M059J (cell line): Measurements from ENCODE around the gene MTFR1L. TPM values are rescaled to one million over a fixed set of nuclear protein-coding genes. Genes with fewer than 3 reads are reported as not detected.
"Not testable (repeated sequence)": the region's sequence is repeated elsewhere in the genome, so short reads cannot be mapped to it uniquely, and the experiment has no call there.

Experiments
- DNase-seq: peaks from one replicate; pipeline ENCODE4 v3.0.0-alpha.2; 2012; ENCODE audit warnings: low read depth
- total RNA-seq: library from RNA; depleted of rRNA; stranded (reverse); fragments of >200 nt; shearing (Covaris generic); gene quantifications from 2 replicates; pipeline ENCODE4 v1.2.3, GENCODE V29; 2014

Gene MTFR1L
- total RNA-seq, 1 experiment from 2014 or later, result 45.6 TPM

GRCh38 chr1:25825605-25826004 lies 5.9 kb downstream of the MTFR1L start:
- peak; percentile 39 for DNase-seq

- no peak for DNase-seq
Measured at GRCh38 chr1:25826571-25826970, 6.8 kb downstream of the MTFR1L start.

DNA sequence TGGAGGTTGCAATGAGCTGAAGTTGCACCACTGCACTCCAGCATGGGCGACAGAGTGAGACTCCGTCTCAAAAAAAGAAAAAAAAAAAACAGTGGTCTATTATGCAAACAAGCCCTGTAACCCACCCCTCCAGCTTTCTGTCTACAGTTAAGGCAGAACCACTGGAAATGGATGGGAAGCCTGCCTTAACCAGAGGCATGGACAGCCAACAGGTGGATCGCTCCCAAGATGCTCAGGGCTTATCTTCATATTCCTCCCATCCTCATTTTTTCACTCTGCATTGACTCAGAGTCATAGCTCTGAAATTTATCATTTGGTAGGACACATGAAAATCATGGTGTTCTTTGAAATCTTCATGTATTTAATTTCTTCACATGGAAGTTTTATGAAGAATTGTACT lies 8.7 kb downstream of the MTFR1L start:
- DNase-seq, result no peak

GRCh38 chr1:25829046-25829445 lies 9.3 kb downstream of the MTFR1L start:
- DNase-seq, result no peak

DNA sequence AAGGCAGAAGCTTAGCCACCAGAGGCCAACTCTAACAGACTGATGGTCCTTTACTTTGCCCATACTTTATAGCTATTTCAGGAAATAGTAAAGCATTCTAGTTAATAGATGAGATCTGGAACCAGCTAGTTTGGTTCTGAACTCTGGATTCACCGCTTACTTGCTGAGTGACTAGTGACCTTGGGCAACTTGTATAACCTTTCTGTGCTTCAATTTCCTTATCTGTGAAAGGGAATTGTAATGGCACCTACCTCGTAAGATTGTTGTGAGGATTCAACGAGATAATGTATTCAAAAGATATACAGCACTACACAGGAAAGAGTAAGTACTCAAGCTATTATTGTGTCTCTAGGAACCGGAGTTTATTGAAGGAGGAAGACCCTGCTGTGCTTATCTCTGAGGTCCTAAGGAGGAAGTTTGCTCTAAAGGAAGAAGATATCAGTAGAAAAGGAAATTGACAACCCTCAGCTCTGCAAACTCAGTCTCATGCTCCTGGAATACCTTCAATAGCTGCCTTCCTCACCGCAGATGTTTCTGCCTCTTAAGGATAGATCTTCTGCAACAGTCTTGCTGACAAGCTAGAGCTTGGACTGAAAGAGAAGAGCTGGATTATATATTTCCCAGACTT lies 11.9 kb downstream of the MTFR1L start:
- no peak for DNase-seq

DNA sequence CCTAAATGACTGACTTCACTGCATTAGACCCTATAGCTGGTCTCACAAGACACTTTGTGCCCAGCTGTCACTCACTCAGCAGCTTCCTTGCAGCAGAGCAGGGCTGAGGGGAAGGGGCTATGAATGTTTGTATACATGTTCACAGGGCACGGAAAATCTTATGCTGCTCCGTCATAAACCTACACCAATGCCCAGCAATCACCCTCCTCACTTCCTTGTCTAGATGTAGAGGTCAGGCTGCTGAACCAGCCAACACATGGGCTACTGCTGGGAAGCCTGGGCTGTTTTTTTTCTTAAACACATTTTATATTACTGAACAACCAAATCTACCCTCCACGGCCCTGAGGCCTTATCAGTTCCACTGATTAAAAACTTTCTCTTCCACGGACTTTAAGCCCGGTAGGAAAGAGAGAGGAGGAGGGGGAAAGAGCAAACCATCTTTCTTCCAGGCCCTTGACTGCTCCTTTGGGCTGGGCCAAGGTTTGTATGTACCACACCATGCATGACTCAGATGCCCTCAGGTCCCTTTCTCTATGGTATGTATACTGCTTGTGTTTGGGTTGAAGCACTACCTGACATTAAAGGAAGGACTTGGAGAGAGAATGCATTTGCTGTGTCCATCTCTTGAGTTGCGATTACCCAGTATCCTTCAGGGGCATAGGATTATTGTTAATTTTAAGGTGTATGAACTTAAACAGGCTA lies 12.7 kb downstream of the MTFR1L start:
- peak; percentile 35 for DNase-seq

- no peak for DNase-seq
Measured at GRCh38 chr1:25833158-25833557, 13.4 kb downstream of the MTFR1L start.

GRCh38 chr1:25834894-25835293 lies 15.1 kb downstream of the MTFR1L start:
- DNase-seq, result no peak

DNA sequence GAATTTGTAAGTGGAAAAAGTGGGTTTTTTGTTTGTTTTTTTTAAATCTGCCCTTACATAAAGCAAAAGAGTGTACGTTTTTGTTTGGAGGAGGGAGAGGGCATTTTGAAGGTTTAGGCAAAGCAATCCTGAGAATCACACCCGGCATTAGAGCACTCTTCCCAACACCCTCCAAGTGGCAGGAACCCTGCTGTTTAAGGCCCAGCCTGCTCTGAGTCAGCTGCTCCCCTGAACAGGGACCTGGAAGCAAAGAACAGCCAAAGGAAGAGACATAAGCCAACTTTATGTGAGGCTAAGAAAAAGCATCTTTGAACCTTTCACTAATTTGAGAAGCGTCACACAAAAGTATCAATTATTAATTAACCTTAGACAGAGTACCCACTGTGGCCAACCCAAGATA lies 16.9 kb downstream of the MTFR1L start:
- no peak for DNase-seq

DNA sequence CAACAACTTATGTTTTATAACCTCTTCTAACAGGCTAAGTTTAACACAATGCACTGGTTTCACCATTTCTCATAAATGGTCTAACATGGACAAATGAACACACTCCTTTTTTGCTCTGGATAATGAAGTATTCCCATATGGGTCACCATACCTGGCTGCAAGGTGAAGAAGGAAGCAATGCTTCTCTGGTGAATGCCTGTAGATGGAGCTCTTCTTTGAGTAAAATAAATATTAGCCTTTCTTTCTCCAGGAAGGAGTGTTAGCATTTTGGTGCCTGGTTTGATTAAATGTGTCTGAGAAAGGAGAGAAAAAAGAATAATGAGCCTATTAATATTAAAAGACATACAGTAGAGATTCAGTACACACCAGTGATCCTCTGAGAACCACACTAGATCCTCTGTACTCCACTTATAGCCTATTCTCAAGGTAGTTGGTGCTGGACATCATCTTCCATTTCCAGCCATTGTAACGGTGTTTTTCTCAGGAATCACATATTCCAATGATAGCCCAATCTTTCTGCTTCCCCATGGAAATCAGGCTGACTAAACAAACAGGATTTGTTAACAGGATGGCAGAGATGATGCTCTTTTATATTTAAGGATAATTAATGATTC lies 17.6 kb downstream of the MTFR1L start:
- DNase-seq, result peak; percentile 29

GRCh38 chr1:25839808-25840207 lies 20.1 kb downstream of the MTFR1L start:
- DNase-seq, result not testable (repeated sequence)

DNA sequence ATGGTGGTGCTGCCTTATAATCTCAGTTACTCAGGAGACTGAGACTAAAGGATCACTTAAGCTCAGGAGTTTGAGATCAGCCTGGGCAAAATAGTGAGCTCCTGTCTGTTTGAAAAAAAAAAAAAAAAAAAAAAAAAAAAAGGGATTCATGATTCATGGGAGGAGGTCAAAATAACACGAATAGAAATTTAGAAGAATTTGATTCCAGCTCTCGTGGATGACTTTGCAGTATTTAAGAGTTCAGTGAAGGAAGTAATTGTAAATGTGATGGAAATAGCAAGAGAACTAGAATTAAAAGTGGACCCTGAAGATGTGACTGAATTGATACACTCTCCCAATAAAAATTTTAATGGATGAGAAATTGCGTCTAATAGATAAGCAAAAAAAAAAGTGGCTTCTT lies 23.7 kb downstream of the MTFR1L start:
- no peak for DNase-seq

- DNase-seq, result no peak
Measured at GRCh38 chr1:25844536-25845337, 25.0 kb downstream of the MTFR1L start.

DNA sequence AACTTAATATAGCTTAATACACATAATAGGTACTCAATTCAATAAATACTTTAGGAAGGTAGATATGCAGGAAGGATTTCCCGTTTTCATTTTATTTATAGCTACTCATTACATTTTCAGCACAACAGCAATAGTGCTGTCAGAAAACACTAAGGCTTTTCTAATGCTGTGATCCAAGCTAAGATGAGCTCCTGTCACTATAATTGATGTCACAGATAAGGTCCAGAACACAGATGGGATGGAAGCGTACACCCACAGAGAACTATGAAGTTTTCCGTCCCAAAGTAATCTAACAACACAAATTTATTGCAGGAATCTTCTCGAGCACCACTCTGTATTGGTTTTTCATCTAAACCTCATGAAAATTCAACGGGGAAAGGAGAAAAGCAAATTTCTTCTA lies 25.9 kb downstream of the MTFR1L start:
- no peak for DNase-seq

DNA sequence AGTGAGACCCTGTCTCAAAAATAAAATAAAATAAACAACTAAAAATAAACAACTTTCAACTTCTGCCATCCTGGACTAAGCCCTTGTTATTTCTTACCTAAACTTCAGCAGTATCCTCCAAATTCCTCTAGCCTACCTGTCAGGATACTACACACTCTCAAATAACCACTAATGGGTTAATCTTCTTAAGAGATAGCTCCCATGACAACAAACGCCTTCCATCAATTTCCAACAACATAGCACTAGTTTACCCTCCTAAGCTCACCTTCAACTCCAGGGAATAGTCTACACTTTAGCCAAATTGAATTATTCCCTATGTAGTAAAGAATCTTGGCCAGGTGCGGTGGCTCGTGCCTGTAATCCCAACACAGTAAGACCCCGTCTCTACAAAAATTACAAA lies 28.2 kb downstream of the MTFR1L start:
- DNase-seq, result no peak

GRCh38 chr1:25848531-25848930 lies 28.8 kb downstream of the MTFR1L start:
- no peak for DNase-seq

- no peak for DNase-seq
Measured at GRCh38 chr1:25854554-25854953, 34.8 kb downstream of the MTFR1L start.

- no peak for DNase-seq
Measured at GRCh38 chr1:25856856-25857255, 37.1 kb downstream of the MTFR1L start.

DNA sequence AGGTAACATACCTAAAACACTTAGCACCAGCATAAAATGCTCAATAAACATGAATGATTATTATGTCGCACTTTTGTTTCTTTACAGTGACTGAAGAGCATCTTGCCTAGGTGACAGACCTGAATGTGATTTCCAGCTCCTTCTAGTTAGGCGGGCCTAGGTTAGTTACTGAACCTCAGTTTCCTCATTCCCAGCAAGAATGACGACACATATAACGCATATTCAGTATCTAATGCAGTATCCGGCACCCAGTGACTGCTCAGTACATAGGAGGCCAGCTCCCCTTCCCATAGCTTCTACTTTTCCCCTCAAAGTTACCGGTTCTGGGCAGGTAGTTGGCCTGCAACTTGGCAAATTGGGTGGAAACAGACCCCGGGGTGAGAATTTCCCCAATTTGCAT lies 38.7 kb downstream of the MTFR1L start:
- DNase-seq, result no peak

DNA sequence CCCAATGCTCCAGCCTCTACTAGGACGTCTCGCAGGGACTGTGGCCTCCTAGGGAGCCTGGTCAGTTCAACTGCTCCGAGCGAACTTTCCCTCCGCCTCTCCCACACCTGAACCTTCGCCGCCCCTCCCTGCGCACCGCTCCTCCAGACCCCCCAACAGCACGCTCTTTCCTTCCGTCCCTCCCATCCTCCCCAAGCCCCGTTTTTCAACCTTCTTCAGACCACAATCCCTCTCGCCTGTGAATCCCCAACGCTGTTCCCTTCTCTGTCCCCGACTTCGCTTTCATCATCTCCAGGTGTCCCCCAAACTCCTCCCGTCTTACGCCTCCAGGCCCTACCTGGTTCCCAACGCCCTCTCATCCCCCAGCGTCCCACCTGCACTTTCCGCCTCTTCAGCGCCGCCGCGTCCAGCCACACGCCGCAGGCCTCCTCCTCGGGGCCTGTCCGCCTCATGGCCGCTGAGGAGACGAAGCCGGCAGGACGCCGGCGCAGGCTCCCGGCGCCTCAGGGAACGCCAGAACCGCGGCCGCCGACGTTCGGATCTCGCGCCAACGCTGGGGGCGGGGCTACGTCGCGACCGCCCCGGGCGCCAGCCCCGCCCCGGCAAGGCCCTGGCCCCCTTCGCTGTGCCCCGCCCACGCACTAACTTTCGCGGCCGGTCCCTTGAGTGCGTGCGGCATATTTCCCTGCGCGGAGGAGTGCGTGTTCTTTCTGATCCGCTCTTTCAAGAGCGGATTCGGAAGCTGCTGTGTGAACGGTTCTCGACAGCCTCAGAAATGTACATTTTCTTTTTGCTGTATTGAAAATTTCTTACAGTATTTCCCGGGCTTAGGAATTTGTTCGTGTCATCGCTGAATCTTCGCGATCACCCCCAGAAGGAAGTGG lies 39.4 kb downstream of the MTFR1L start, which contains the start of gene AUNIP:
Gene AUNIP (minus strand): TSS at position 552 of the 884 bp plus-strand sequence. CDS start 100 bp downstream, at position 452.
- peak; percentile 85 for DNase-seq
